Mucosa of descending colon (tissue), 3 donors: ENCODE measurements around the gene APOC1. TPM values are rescaled to one million over a fixed set of nuclear protein-coding genes. Genes with fewer than 3 reads are reported as not detected.
"Not testable (repeated sequence)": the region's sequence is repeated elsewhere in the genome, so short reads cannot be mapped to it uniquely, and the experiment has no call there.

Experiments used
- ATAC-seq: fragments of 200-7000 bp; cut with Tn5 transposase; one replicate; pipeline ENCODE4 v1.9.1; 2020; ENCODE audit warnings: mild to moderate bottlenecking, moderate library complexity
- DNase-seq, 3 donors: peaks; one replicate each; pipeline ENCODE4 v3.0.0-alpha.2; 2020
- H3K36me3 ChIP-seq: fragments of 200-600 bp; one replicate; pipeline ENCODE4 v1.8.0; 2021; ENCODE audit warnings: low read depth, mild to moderate bottlenecking
- H3K4me1 ChIP-seq: fragments of 200-600 bp; one replicate; pipeline ENCODE4 v1.8.0; 2021; ENCODE audit warnings: low read depth, mild to moderate bottlenecking
- H3K4me3 ChIP-seq: fragments of 200-600 bp; one replicate; pipeline ENCODE4 v1.8.0; 2021; ENCODE audit warnings: mild to moderate bottlenecking
- H3K9me3 ChIP-seq: fragments of 200-600 bp; one replicate; pipeline ENCODE4 v1.8.0; 2021; ENCODE audit warnings: mild to moderate bottlenecking
- intact Hi-C, 2 donors: fragments of 100-400 bp; cut with DNase I in 1 of 2; cut with micrococcal nuclease in 1 of 2; formaldehyde crosslinking; loops; one replicate each; pipeline versions ENCODE4 v1.11.0 to v1.11.1; 2022; cut with DNase I, micrococcal nuclease
- total RNA-seq, 3 donors: library from RNA; stranded (reverse); fragmentation: NEBNext Ultra II Directional in 2 of 3; extraction: Animal tissue kit (Norgen Biotek cat#: 25700) in 2 of 3; gene quantifications; one replicate each; pipeline versions ENCODE4 v1.2.1 to v1.2.4, GENCODE V29; 2021 to 2023
- TF ChIP-seq, protein P1 (sequence below): fragments of 200-600 bp; IDR thresholded peaks from one replicate; pipeline ENCODE4 v1.8.0; 2022; ENCODE audit warnings: antibody characterized with exemption, mild to moderate bottlenecking
- donor health status: DM: no; HTN: no; CAD: no; lungs with moderate emphysema.
- donor health status: DM: no; HTN: no; CAD: no.
- donor health status: DM: no; HTN: yes; CAD: no.

APOC1 gene
- total RNA-seq, 3 donors from 2014 or later: 3.6 to 12.7 (median 9.8) TPM

GRCh38 chr19:44879309-44880065, 34.9 kb upstream of the APOC1 start:
- no peak for ATAC-seq

GRCh38 chr19:44882063-44882462, 32.3 kb upstream of the APOC1 start:
- ATAC-seq: no peak
- TF ChIP-seq, protein P1, sequence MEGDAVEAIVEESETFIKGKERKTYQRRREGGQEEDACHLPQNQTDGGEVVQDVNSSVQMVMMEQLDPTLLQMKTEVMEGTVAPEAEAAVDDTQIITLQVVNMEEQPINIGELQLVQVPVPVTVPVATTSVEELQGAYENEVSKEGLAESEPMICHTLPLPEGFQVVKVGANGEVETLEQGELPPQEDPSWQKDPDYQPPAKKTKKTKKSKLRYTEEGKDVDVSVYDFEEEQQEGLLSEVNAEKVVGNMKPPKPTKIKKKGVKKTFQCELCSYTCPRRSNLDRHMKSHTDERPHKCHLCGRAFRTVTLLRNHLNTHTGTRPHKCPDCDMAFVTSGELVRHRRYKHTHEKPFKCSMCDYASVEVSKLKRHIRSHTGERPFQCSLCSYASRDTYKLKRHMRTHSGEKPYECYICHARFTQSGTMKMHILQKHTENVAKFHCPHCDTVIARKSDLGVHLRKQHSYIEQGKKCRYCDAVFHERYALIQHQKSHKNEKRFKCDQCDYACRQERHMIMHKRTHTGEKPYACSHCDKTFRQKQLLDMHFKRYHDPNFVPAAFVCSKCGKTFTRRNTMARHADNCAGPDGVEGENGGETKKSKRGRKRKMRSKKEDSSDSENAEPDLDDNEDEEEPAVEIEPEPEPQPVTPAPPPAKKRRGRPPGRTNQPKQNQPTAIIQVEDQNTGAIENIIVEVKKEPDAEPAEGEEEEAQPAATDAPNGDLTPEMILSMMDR: no peak
- Histone ChIP-seq H3K9me3 (no peaks in the 10 kb centered on the region), H3K4me1 (no peaks in the 10 kb centered on the region), H3K4me3 (no peak overlapping the region), H3K36me3 (no peaks in the 10 kb centered on the region)
- intact Hi-C loops: no loop called here
- no peak for DNase-seq

More at GRCh38 chr19:44879309-44880065, 34.9 kb upstream of the APOC1 start:
- no peak for DNase-seq
- Histone ChIP-seq H3K36me3 (no peaks in the 10 kb centered on the region), H3K9me3 (no peaks in the 10 kb centered on the region), H3K4me1 (peaks cover 11% of the 10 kb centered on the region), H3K4me3 (no peak overlapping the region)
- TF ChIP-seq, protein P1: no peak
- intact Hi-C loops: no loop called here

DNA sequence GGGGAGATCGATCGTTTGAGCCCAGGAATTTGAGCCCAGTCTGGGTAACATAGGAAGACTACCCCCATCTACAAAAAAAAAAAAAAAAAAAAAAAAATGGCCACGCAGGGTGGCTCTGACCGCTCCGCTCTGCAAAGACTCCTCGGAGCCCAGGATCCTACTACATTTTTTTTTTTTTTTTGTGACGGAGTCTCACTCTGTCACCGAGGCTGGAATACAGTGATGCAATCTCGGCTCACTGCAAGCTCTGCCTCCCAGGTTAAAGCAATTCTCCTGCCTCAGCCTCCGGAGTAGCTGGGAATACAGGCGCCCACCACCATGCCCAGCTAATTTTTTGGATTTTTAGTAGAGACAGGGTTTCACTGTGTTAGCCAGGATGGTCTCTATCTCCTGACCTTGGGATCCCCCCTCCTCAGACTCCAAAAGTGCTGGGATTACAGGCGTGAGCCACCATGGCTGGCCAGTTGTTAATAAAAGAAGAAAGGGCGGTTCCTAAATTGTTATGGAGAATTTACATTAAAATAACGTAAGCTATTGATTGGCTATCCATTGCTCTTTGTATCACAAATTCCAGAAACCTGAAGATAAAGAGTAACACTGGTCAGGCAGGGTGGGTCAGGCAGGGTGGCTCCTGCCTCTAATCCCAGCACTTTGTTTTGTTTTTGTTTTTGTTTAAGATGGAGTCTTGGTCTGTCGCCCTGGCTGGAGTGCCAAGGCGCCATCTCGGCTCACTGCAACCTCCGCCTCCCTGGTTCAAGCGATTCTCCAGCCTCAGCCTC, 31.6 kb upstream of the APOC1 start:
- intact Hi-C loops, H3K9me3 ChIP-seq, H3K4me1 ChIP-seq, H3K36me3 ChIP-seq, DNase-seq, ATAC-seq, H3K4me3 ChIP-seq: not testable (repeated sequence)

DNA sequence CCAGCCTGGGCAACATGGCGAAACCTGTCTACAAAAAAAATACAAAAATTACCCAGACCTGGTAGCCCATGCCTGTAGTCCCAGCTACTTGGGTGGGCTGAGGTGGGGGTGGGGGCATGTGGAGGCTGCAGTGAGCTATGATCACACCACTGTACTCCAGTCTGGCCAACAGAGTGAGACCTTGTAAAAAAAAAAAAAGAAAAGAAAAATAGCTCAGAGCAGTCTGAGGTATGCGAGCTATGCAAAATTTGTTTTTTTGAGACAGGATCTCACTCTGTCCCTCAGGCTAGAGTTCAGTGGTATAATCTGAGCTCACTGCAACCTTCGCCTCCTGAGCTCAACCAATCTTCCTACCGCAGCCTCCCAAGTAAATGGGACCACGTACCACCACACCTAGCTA, 30.5 kb upstream of the APOC1 start:
- Histone ChIP-seq H3K4me3 (no peak overlapping the region), H3K4me1 (no peaks in the 10 kb centered on the region), H3K36me3 (no peaks in the 10 kb centered on the region), H3K9me3 (no peaks in the 10 kb centered on the region)
- DNase-seq (no peak), ATAC-seq (no peak)
- TF ChIP-seq, protein P1: no peak
- intact Hi-C loops: no loop called here

- no peaks in the 10 kb centered on the region for H3K9me3 ChIP-seq
- TF ChIP-seq, protein P1: no peak
- H3K4me1 ChIP-seq: no peaks in the 10 kb centered on the region
- DNase-seq (no peak), ATAC-seq (no peak)
- no peak overlapping the region for H3K4me3 ChIP-seq
- H3K36me3 ChIP-seq: no peaks in the 10 kb centered on the region
- intact Hi-C loops: no loop called here
Observed at GRCh38 chr19:44884566-44884965, 29.8 kb upstream of the APOC1 start.

DNA sequence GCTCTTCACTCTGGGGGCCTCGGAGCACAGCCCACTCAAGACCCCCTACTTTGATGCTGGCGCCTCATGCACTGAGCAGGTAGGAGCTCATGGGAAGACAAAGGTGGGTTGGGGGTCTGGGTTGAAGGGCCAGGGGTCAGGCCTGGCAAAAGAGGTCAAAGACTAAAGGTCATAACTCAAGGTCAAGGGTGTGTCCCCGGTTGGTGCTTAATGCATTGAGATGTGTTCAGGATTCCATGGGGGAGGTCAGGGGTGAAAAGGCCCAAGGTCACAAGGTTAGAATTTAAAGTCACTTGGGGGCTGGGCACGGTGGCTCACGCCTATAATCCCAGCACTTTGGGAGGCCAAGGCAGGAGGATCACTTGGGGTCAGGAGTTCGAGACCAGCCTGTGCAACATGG, 28.3 kb upstream of the APOC1 start:
- DNase-seq (no peak), ATAC-seq (no peak)
- H3K4me3 ChIP-seq: no peak overlapping the region
- H3K9me3 ChIP-seq: no peaks in the 10 kb centered on the region
- intact Hi-C loops: no loop called here
- peaks cover 8% of the 10 kb centered on the region for H3K36me3 ChIP-seq
- H3K4me1 ChIP-seq: peaks cover 5% of the 10 kb centered on the region
- TF ChIP-seq, protein P1: no peak
